ENCODE results near the gene KLF17.
A peak's percentile ranks its signal among the peaks of the same experiment; 100 is the strongest.

The KLF17 gene

GRCh38 chr1:44105810-44106209, 12.8 kb upstream of the KLF17 start:
- H3K4me3 ChIP-seq (replicated peaks in 1 of 2; ENCODE audit: low read depth in 2 of 2, low read length in 2 of 2) = no peak overlapping the region
- no peak for DNase-seq (ENCODE audit: low read depth in 2 of 2)
- TF ChIP-seq CTCF (IDR thresholded peaks at IDR 0.05; ENCODE audit: low read depth, low read length) = no peak

- H3K4me3 ChIP-seq (replicated peaks in 1 of 2; ENCODE audit: low read depth in 2 of 2, low read length in 2 of 2) = no peak overlapping the region
- peak; percentile 48 to 51 for DNase-seq (ENCODE audit: low read depth in 2 of 2)
- TF ChIP-seq CTCF (IDR thresholded peaks at IDR 0.05; ENCODE audit: low read depth, low read length) = no peak
These were observed 10.4 kb upstream of the KLF17 start for GRCh38 chr1:44108241-44108640.

- DNase-seq (ENCODE audit: low read depth in 2 of 2) = no peak
- no peak overlapping the region for H3K4me3 ChIP-seq (replicated peaks in 1 of 2; ENCODE audit: low read depth in 2 of 2, low read length in 2 of 2)
- TF ChIP-seq CTCF (IDR thresholded peaks at IDR 0.05; ENCODE audit: low read depth, low read length) = no peak
These were observed 9.7 kb upstream of the KLF17 start for GRCh38 chr1:44108971-44109370.

GRCh38 chr1:44110916-44111315, 7.7 kb upstream of the KLF17 start:
- no peak for TF ChIP-seq CTCF (IDR thresholded peaks at IDR 0.05; ENCODE audit: low read depth, low read length)
- H3K4me3 ChIP-seq (replicated peaks in 1 of 2; ENCODE audit: low read depth in 2 of 2, low read length in 2 of 2) = no peak overlapping the region
- DNase-seq (ENCODE audit: low read depth in 2 of 2) = no peak

- DNase-seq (ENCODE audit: low read depth in 2 of 2) = no peak
- TF ChIP-seq CTCF (IDR thresholded peaks at IDR 0.05; ENCODE audit: low read depth, low read length) = no peak
- H3K4me3 ChIP-seq (replicated peaks in 1 of 2; ENCODE audit: low read depth in 2 of 2, low read length in 2 of 2) = no peak overlapping the region
These were observed 6.8 kb upstream of the KLF17 start for GRCh38 chr1:44111861-44112260.

GRCh38 chr1:44112486-44112885, 6.1 kb upstream of the KLF17 start:
- peak; percentile 13 to 19 for DNase-seq (ENCODE audit: low read depth in 2 of 2)
- no peak overlapping the region for H3K4me3 ChIP-seq (replicated peaks in 1 of 2; ENCODE audit: low read depth in 2 of 2, low read length in 2 of 2)
- no peak for TF ChIP-seq CTCF (IDR thresholded peaks at IDR 0.05; ENCODE audit: low read depth, low read length)

- DNase-seq (ENCODE audit: low read depth in 2 of 2) = no peak
- TF ChIP-seq CTCF (IDR thresholded peaks at IDR 0.05; ENCODE audit: low read depth, low read length) = no peak
These were observed 5.5 kb upstream of the KLF17 start for GRCh38 chr1:44113095-44113609.

More at GRCh38 chr1:44113095-44113609, 5.5 kb upstream of the KLF17 start:
- H3K4me3 ChIP-seq (replicated peaks in 1 of 2; ENCODE audit: low read depth in 2 of 2, low read length in 2 of 2) = no peak overlapping the region

All from cardiac fibroblast (primary cell).